Measurements from ENCODE around the gene CTBP2. TPM values are rescaled to one million over a fixed set of nuclear protein-coding genes. Genes with fewer than 3 reads are reported as not detected.

Gene CTBP2
- total and polyA plus RNA-seq, 2 donors from 2014 or later = 33.1 to 111 TPM

DNA sequence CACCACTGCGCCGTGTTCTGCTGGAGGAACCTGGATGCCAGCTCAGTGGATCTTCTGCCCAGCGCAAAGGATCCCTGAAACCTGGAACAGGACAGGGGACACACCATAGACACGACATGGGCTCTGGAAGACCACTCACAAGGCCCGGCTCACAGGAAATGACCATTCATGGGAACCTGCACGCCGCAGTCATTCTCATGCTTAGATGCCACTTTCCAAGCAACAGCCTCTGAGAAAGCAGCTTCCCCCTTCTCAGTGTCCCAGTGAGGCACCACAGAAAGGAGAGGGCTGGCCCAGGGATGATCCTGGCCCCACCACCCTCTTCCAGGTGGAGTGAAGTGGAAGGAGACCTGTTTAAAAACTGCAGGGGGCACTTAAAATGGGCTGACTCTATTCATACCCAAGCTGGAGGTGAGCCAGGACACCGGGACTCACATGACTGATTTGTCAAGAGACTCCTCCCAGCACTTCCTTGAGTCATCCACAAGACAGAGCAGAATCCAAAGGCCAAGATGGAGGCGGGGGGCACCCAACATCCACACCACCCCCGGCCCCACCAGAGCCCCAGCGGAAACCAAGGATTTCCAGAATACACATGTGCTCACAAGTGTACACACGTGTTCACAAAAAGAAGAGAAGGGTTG, 11.2 kb downstream of the CTBP2 start:
- DNase-seq (peak in 2 of 5 donors; percentile 63 to 88), FAIRE-seq (no peak)
- Histone ChIP-seq H3K4me1 (ENCODE audit: control insufficient read depth in 2 of 3, insufficient read depth in 2 of 3, low read depth in 1 of 3, low read length in 3 of 3) (peaks cover 5 to 85% (median 73%) of the 10 kb centered on the region in 3 donors), H3K9ac (ENCODE audit: low read length in 3 of 3) (peak overlapping the region in 1 of 3 donors; percentile 64), H3K4me3 (ENCODE audit: low read length in 3 of 3) (no peak overlapping the region), H3K36me3 (ENCODE audit: control insufficient read depth in 2 of 3, insufficient read depth in 3 of 3, low read length in 3 of 3) (no peaks in the 10 kb centered on the region), H3K27ac (ENCODE audit: low read depth in 2 of 2, low read length in 2 of 2) (peak overlapping the region; percentile 84 to 92), H3K27me3 (ENCODE audit: control insufficient read depth, insufficient read depth, low read length) (no peaks in the 10 kb centered on the region), H3K9me3 (ENCODE audit: control insufficient read depth in 2 of 3, insufficient read depth in 1 of 3, low read length in 3 of 3) (no peaks in the 10 kb centered on the region)
- intact Hi-C loops (cut with DNase I) = no loop called here
- TF ChIP-seq, protein P1, sequence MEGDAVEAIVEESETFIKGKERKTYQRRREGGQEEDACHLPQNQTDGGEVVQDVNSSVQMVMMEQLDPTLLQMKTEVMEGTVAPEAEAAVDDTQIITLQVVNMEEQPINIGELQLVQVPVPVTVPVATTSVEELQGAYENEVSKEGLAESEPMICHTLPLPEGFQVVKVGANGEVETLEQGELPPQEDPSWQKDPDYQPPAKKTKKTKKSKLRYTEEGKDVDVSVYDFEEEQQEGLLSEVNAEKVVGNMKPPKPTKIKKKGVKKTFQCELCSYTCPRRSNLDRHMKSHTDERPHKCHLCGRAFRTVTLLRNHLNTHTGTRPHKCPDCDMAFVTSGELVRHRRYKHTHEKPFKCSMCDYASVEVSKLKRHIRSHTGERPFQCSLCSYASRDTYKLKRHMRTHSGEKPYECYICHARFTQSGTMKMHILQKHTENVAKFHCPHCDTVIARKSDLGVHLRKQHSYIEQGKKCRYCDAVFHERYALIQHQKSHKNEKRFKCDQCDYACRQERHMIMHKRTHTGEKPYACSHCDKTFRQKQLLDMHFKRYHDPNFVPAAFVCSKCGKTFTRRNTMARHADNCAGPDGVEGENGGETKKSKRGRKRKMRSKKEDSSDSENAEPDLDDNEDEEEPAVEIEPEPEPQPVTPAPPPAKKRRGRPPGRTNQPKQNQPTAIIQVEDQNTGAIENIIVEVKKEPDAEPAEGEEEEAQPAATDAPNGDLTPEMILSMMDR (IDR thresholded peaks at IDR 0.05; ENCODE audit: borderline replicate concordance, extremely low read depth, insufficient read depth) = no peak

DNA sequence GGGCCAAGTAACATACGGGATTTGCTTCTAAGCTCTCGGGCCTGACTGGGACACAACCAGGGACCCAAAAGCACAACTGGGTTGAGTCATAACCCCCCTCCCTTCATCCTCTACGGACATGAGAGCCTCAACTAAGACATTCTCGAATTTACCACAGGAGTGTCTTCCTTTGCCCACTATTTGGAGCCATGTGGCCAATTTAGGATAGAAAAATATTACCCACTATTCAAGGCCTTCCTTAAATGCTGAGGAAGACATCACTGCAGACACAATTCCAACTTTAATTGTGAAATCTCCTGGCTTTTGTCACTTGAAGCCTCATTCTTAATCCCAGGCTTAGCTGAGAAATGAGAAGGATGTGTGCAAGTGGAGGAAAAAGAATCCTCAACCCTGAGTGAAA, 11.8 kb downstream of the CTBP2 start:
- intact Hi-C loops (cut with DNase I) = no loop called here
- TF ChIP-seq, protein P1 (IDR thresholded peaks at IDR 0.05; ENCODE audit: borderline replicate concordance, extremely low read depth, insufficient read depth) = no peak
- H3K27me3 ChIP-seq (ENCODE audit: control insufficient read depth, insufficient read depth, low read length) = no peaks in the 10 kb centered on the region
- DNase-seq (no peak), FAIRE-seq (no peak)
- H3K36me3 ChIP-seq (ENCODE audit: control insufficient read depth in 2 of 3, insufficient read depth in 3 of 3, low read length in 3 of 3) = no peaks in the 10 kb centered on the region
- H3K9me3 ChIP-seq (ENCODE audit: control insufficient read depth in 2 of 3, insufficient read depth in 1 of 3, low read length in 3 of 3) = no peaks in the 10 kb centered on the region
- peaks cover 5 to 83% (median 73%) of the 10 kb centered on the region in 3 donors for H3K4me1 ChIP-seq (ENCODE audit: control insufficient read depth in 2 of 3, insufficient read depth in 2 of 3, low read depth in 1 of 3, low read length in 3 of 3)
- no peak overlapping the region for H3K4me3 ChIP-seq (ENCODE audit: low read length in 3 of 3)
- H3K9ac ChIP-seq (ENCODE audit: low read length in 3 of 3) = peak overlapping the region in 2 of 3 donors; percentile 37 to 64
- H3K27ac ChIP-seq (ENCODE audit: low read depth in 2 of 2, low read length in 2 of 2) = peak overlapping the region; percentile 84 to 92

DNA sequence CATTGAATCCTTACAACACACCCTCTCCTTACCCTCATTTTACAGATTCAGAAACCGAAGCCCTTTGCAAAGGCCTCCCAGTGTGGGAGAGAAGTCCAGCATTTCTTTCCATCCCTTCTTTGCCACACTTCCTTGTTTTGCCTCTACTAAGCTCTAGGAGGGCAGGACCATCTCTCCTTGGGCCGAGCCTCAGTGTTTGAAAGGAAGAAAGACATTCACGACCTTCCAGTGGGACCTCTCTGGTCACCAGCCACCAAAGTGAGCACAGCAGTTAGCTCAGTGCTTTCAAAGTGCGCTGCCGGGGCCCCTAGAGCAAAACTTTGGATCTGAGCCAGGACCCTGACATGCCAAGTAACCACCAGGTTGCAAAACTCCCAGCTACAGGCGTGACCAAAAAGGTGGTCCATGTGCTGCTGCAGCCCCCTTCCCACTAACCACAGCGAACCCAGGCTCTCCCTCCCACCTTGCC, 12.4 kb downstream of the CTBP2 start:
- DNase-seq = peak in 2 of 5 donors; percentile 43 to 62
- peaks cover 5 to 78% (median 68%) of the 10 kb centered on the region in 3 donors for H3K4me1 ChIP-seq (ENCODE audit: control insufficient read depth in 2 of 3, insufficient read depth in 2 of 3, low read depth in 1 of 3, low read length in 3 of 3)

More for the DNA sequence above, 12.4 kb downstream of the CTBP2 start:
- TF ChIP-seq, protein P1 (IDR thresholded peaks at IDR 0.05; ENCODE audit: borderline replicate concordance, extremely low read depth, insufficient read depth) = no peak
- Histone ChIP-seq H3K9ac (ENCODE audit: low read length in 3 of 3) (peak overlapping the region in 1 of 3 donors; percentile 64), H3K27me3 (ENCODE audit: control insufficient read depth, insufficient read depth, low read length) (no peaks in the 10 kb centered on the region), H3K9me3 (ENCODE audit: control insufficient read depth in 2 of 3, insufficient read depth in 1 of 3, low read length in 3 of 3) (no peaks in the 10 kb centered on the region), H3K27ac (ENCODE audit: low read depth in 2 of 2, low read length in 2 of 2) (peak overlapping the region; percentile 84 to 92), H3K36me3 (ENCODE audit: control insufficient read depth in 2 of 3, insufficient read depth in 3 of 3, low read length in 3 of 3) (no peaks in the 10 kb centered on the region), H3K4me3 (ENCODE audit: low read length in 3 of 3) (peak overlapping the region in 2 of 3 donors; percentile 8 to 9)
- no peak for FAIRE-seq
- intact Hi-C loops (cut with DNase I) = no loop called here

All from kidney (tissue), 14 donors.